ENCODE measurements around the gene AKR1C2.
"Not testable (repeated sequence)": the region's sequence is repeated elsewhere in the genome, so short reads cannot be mapped to it uniquely, and the experiment has no call there.

GRCh38 chr10:4961558-4961957, 42.1 kb downstream of the AKR1C2 start:
- not testable (repeated sequence) for TF ChIP-seq CTCF (IDR thresholded peaks at IDR 0.05; ENCODE audit: low read length); EZH2 (optimal IDR thresholded peaks at IDR 0.05; ENCODE audit: low read depth, low read length); EZH2phosphoT487 (IDR thresholded peaks at IDR 0.05; ENCODE audit: low read length)

Measured in MM.1S (cell line).